Endothelial cell of umbilical vein (primary cell): Measurements from ENCODE around the gene COPS6. TPM values are rescaled to one million over a fixed set of nuclear protein-coding genes. Genes with fewer than 3 reads are reported as not detected.

Source experiments
- BruUV-seq: library from RNA; stranded (reverse); fragments of 400-500 nt; replicated peaks from 2 replicates; lab custom pipeline; 2021; lab: Mats Ljungman, UMichigan
- CTCF ChIA-PET: fragments of 300-600, 350-600 bp; sonication (Branson Sonifier 250); formaldehyde crosslinking; loops from one replicate; lab custom pipeline; 2021; ENCODE audit warnings: antibody characterized with exemption, inconsistent platforms; lab: Charles Lee
- POLR2A ChIA-PET: fragments of 300-600, 350-600 bp; sonication (Branson Sonifier 250); formaldehyde crosslinking; loops from one replicate; lab custom pipeline; 2021; ENCODE audit warnings: antibody characterized with exemption, inconsistent platforms; lab: Charles Lee
- DNase-seq: peaks from one replicate; pipeline ENCODE4 v3.0.0-alpha.2; 2011; ENCODE audit warnings: low read depth, low spot score
- FAIRE-seq: peaks from 2 replicates; lab custom pipeline; 2011; peaks lifted over from hg19 to GRCh38; lab: Jason Lieb, UNC
- H2AFZ ChIP-seq: 2 replicates; pipeline ENCODE4 v1.6.0; 2012; ENCODE audit warnings: low read depth, low read length, control low read depth, inconsistent platforms
- H3K27ac ChIP-seq: 2 replicates; pipeline ENCODE4 v1.5.1; 2011; ENCODE audit warnings: low read depth, mild to moderate bottlenecking, control low read depth, low read length, moderate library complexity; ENCODE audit not compliant: insufficient read depth
- H3K27me3 ChIP-seq, 2 experiments: 2 replicates each; pipeline versions ENCODE4 v1.6.0 to v1.6.1; 2011; ENCODE audit warnings: low read length in 2 of 2, mixed read lengths in 1 of 2; ENCODE audit not compliant: control insufficient read depth in 2 of 2, insufficient read depth in 2 of 2
- H3K36me3 ChIP-seq, 2 experiments: 2 replicates in 1 of 2; 3 replicates in 1 of 2; pipeline ENCODE4 v1.5.1; 2011; ENCODE audit warnings: low read length in 2 of 2, mild to moderate bottlenecking in 1 of 2, moderate library complexity in 1 of 2; ENCODE audit not compliant: control insufficient read depth in 2 of 2, insufficient read depth in 2 of 2; ENCODE audit errors: extremely low read depth in 1 of 2
- H3K4me1 ChIP-seq: 3 replicates; pipeline ENCODE4 v1.5.1; 2011; ENCODE audit warnings: mild to moderate bottlenecking, low read length; ENCODE audit not compliant: control insufficient read depth, insufficient read depth; ENCODE audit errors: extremely low read depth
- H3K4me2 ChIP-seq: 2 replicates; pipeline ENCODE4 v1.6.1; 2011; ENCODE audit warnings: low read length, control low read depth, mixed read lengths; ENCODE audit not compliant: insufficient read depth
- H3K4me3 ChIP-seq, 3 experiments: fragments of 200-600 bp in 1 of 3; sonication (generic), shearing (Covaris generic) in 1 of 3; replicated peaks in 1 of 3; 2 replicates each; pipeline ENCODE4 v1.5.1; 2011 to 2016; ENCODE audit warnings: control low read depth in 3 of 3, low read length in 3 of 3, mild to moderate bottlenecking in 2 of 3, inconsistent platforms in 1 of 3, low read depth in 1 of 3, moderate library complexity in 1 of 3; ENCODE audit not compliant: insufficient read depth in 1 of 3
- H3K79me2 ChIP-seq: 2 replicates; pipeline ENCODE4 v1.6.0; 2012; ENCODE audit warnings: low read length, inconsistent platforms; ENCODE audit not compliant: control insufficient read depth, insufficient read depth
- H3K9ac ChIP-seq: replicated peaks from 2 replicates; pipeline ENCODE3; 2011; ENCODE audit warnings: low read length, control low read depth; ENCODE audit not compliant: insufficient read depth; ENCODE audit errors: extremely low read depth
- H3K9me1 ChIP-seq: replicated peaks from 3 replicates; pipeline ENCODE4 v1.6.0; 2011; ENCODE audit warnings: mild to moderate bottlenecking, low read length; ENCODE audit not compliant: control insufficient read depth, insufficient read depth; ENCODE audit errors: extremely low read depth
- H3K9me3 ChIP-seq: replicated peaks from 2 replicates; pipeline ENCODE4 v1.5.1; 2012; ENCODE audit warnings: low read length, inconsistent platforms; ENCODE audit not compliant: control insufficient read depth, insufficient read depth
- H4K20me1 ChIP-seq: replicated peaks from 2 replicates; pipeline ENCODE3; 2011; ENCODE audit warnings: mild to moderate bottlenecking, low read length; ENCODE audit not compliant: control insufficient read depth, insufficient read depth; ENCODE audit errors: extremely low read depth
- CTCF ChIP-seq, 2 donors: IDR thresholded peaks; 1 replicate in 1 of 2; 2 replicates in 1 of 2; pipeline ENCODE4 v1.5.1; 2011; ENCODE audit warnings: low read length in 2 of 2, mild to moderate bottlenecking in 2 of 2, moderate library complexity in 2 of 2, control low read depth in 1 of 2, inconsistent platforms in 1 of 2, low read depth in 1 of 2; ENCODE audit not compliant: insufficient read depth in 1 of 2; ENCODE audit errors: extremely low read depth in 1 of 2
- EZH2 ChIP-seq: IDR thresholded peaks from 2 replicates; pipeline ENCODE4 v1.6.1; 2012; ENCODE audit warnings: borderline replicate concordance, low read depth, mild to moderate bottlenecking, moderate library complexity, low read length, inconsistent platforms; ENCODE audit not compliant: severe bottlenecking
- FOS ChIP-seq: IDR thresholded peaks from 2 replicates; pipeline ENCODE4 v1.6.1; 2011; ENCODE audit warnings: mild to moderate bottlenecking, low read length, moderate library complexity, borderline replicate concordance; ENCODE audit not compliant: insufficient read depth
- GATA2 ChIP-seq: IDR thresholded peaks from 2 replicates; pipeline ENCODE4 v1.7.0; 2011; ENCODE audit warnings: low read depth, mild to moderate bottlenecking, moderate library complexity, mixed read lengths, low read length; ENCODE audit not compliant: insufficient read length, insufficient read depth
- JUN ChIP-seq: IDR thresholded peaks from 2 replicates; pipeline ENCODE4 v1.6.1; 2011; ENCODE audit warnings: borderline replicate concordance, low read depth; ENCODE audit not compliant: insufficient read length, insufficient read depth
- MAX ChIP-seq: IDR thresholded peaks from 2 replicates; pipeline ENCODE4 v1.6.1; 2011; ENCODE audit not compliant: insufficient read depth, insufficient read length
- MYC ChIP-seq: IDR thresholded peaks from one replicate; pipeline ENCODE4 v1.6.1; 2011; ENCODE audit warnings: mild to moderate bottlenecking, low read depth, low read length
- POLR2A ChIP-seq: IDR thresholded peaks from 2 replicates; pipeline ENCODE4 v1.6.1; 2012; ENCODE audit warnings: low read depth, mild to moderate bottlenecking, control low read depth, low read length
- POLR2AphosphoS5 ChIP-seq: IDR thresholded peaks from 2 replicates; pipeline ENCODE4 v1.6.1; 2012; ENCODE audit warnings: low read depth, mild to moderate bottlenecking, control low read depth, low read length, moderate library complexity; ENCODE audit not compliant: insufficient read depth
- dilution Hi-C: fragments of 300-500 bp; cut with MboI; formaldehyde crosslinking; loops from one replicate; pipeline ENCODE4 v1.15.0; 2019; ENCODE audit warnings: low sequenced_read_pairs; ENCODE audit not compliant: extremely low pct_ligation_motif_present
- intact Hi-C: fragments of 100-400 bp; cut with micrococcal nuclease; formaldehyde crosslinking; loops from one replicate; pipeline ENCODE4 v1.10.0; 2022
- polyA plus RNA-seq, 4 experiments: library from polyadenylated mRNA; depleted of rRNA in 3 of 4; stranded (reverse) in 3 of 4; unstranded in 1 of 4; fragments of >200 nt; gene quantifications; 2 replicates each; pipeline versions ENCODE4 v1.2.1 to v1.2.3, GENCODE V29; 2011 to 2012; ENCODE audit warnings: missing spikeins in 1 of 4
- total RNA-seq: library from RNA; stranded (reverse); gene quantifications from 2 replicates; pipeline ENCODE4 v1.2.3, GENCODE V29; 2021

COPS6 gene
- total and polyA plus RNA-seq, 2 donors (not counting 3 experiments of a cell fraction or from before 2014, with no cell fraction given), result 188 to 251 TPM

GRCh38 chr7:100111914-100112313, 23.1 kb downstream of the COPS6 start:
- DNase-seq (no peak), FAIRE-seq (no peak)
- no peaks in the 10 kb centered on the region for H4K20me1 ChIP-seq
- no peak overlapping the region for H3K4me3 ChIP-seq
- no peaks in the 10 kb centered on the region for H3K27me3 ChIP-seq
- H3K9me3 ChIP-seq, result no peaks in the 10 kb centered on the region
- no peak overlapping the region for H3K9ac ChIP-seq
- H3K27ac ChIP-seq, result no peak overlapping the region
- H3K4me1 ChIP-seq, result no peaks in the 10 kb centered on the region
- dilution Hi-C loops, result no loop called here
- no peak overlapping the region for H3K4me2 ChIP-seq
- no peaks in the 10 kb centered on the region for H3K9me1 ChIP-seq
- no TSS peak for BruUV-seq
- POLR2A ChIA-PET, result no interaction called here
- CTCF ChIA-PET, result no interaction called here
- no peak for TF ChIP-seq MYC
- no peak for TF ChIP-seq CTCF (IDR thresholded peaks at IDR 0.05; ENCODE audit: extremely low read depth in 1 of 2, insufficient read depth in 1 of 2, low read depth in 1 of 2, low read length in 2 of 2)
- TF ChIP-seq JUN, result no peak
- TF ChIP-seq EZH2, result no peak
- no peak for TF ChIP-seq POLR2AphosphoS5
- TF ChIP-seq MAX, result no peak
- no peak for TF ChIP-seq FOS
- no peak for TF ChIP-seq POLR2A
- TF ChIP-seq GATA2, result no peak
- no peak overlapping the region for H2AFZ ChIP-seq
- intact Hi-C loops, result no loop called here
- H3K36me3 ChIP-seq, result peaks cover 12 to 35% of the 10 kb centered on the region in 2 experiments
- H3K79me2 ChIP-seq, result no peaks in the 10 kb centered on the region
